Kidney (tissue), 14 donors: ENCODE data around the gene CHMP4A. TPM values are rescaled to one million over a fixed set of nuclear protein-coding genes. Genes with fewer than 3 reads are reported as not detected.

Source experiments
- DNase-seq, 5 donors: peaks; one replicate each; pipeline ENCODE4 v3.0.0-alpha.2; 2013 to 2020
- FAIRE-seq: peaks from 2 replicates; lab custom pipeline; 2012; peaks lifted over from hg19 to GRCh38; lab: Jason Lieb, UNC
- H3K27ac ChIP-seq, 2 donors: one replicate each; pipeline ENCODE4 v1.7.0; 2013; ENCODE audit warnings: low read depth in 2 of 2, low read length in 2 of 2, inconsistent platforms in 1 of 2
- H3K27me3 ChIP-seq: one replicate; pipeline ENCODE4 v1.7.1; 2013; ENCODE audit warnings: low read length, inconsistent platforms; ENCODE audit not compliant: control insufficient read depth, insufficient read depth
- H3K36me3 ChIP-seq, 3 donors: one replicate each; pipeline versions ENCODE4 v1.7.0 to v1.7.1; 2013; ENCODE audit warnings: low read length in 3 of 3, control low read depth in 1 of 3, inconsistent platforms in 1 of 3; ENCODE audit not compliant: insufficient read depth in 3 of 3, control insufficient read depth in 2 of 3
- H3K4me1 ChIP-seq, 3 donors: one replicate each; pipeline versions ENCODE4 v1.7.0 to v1.7.1; 2013; ENCODE audit warnings: low read length in 3 of 3, inconsistent platforms in 1 of 3, low read depth in 1 of 3; ENCODE audit not compliant: control insufficient read depth in 2 of 3, insufficient read depth in 2 of 3
- H3K4me3 ChIP-seq, 3 donors: one replicate each; pipeline versions ENCODE4 v1.7.0 to v1.8.1; 2013; ENCODE audit warnings: low read length in 3 of 3, control low read depth in 1 of 3, inconsistent platforms in 1 of 3
- H3K9ac ChIP-seq, 3 donors: one replicate each; pipeline versions ENCODE4 v1.7.0 to v1.7.1; 2013; ENCODE audit warnings: low read length in 3 of 3, control low read depth in 1 of 3, inconsistent platforms in 1 of 3
- H3K9me3 ChIP-seq, 3 donors: one replicate each; pipeline versions ENCODE4 v1.7.0 to v1.7.1; 2013; ENCODE audit warnings: low read length in 3 of 3, control low read depth in 1 of 3, inconsistent platforms in 1 of 3; ENCODE audit not compliant: control insufficient read depth in 2 of 3, insufficient read depth in 1 of 3
- CTCF ChIP-seq: IDR thresholded peaks from 3 replicates; pipeline ENCODE4 v1.5.1; 2012; ENCODE audit warnings: mild to moderate bottlenecking, moderate library complexity, borderline replicate concordance; ENCODE audit not compliant: insufficient read depth; ENCODE audit errors: extremely low read depth
- intact Hi-C: fragments of 100-400 bp; cut with DNase I; formaldehyde crosslinking; loops from one replicate; pipeline ENCODE4 v1.11.1; 2022
- polyA plus RNA-seq: library from polyadenylated mRNA; stranded (reverse); fragments of 350-450 nt; fragmentation: Illumina TruSeq; extraction: RNeasy Lipid Tissue Mini Kit (QIAGEN cat#74804); gene quantifications from one replicate; pipeline ENCODE4 v1.2.3, GENCODE V29; 2014; ENCODE audit warnings: low read depth, low replicate concordance; ENCODE audit not compliant: insufficient read depth
- total RNA-seq: library from RNA; stranded (reverse); fragmentation: NEBNext Ultra II Directional; extraction: Animal tissue kit (Norgen Biotek cat#: 25700); gene quantifications from one replicate; pipeline ENCODE4 v1.2.1, GENCODE V29; 2021
- donor health status: control.
- donor health status: control.
- donor health status: control.
- donor health status: control.
- donor health status: control.
- donor health status: DM: yes; HTN: yes; CAD: no.
- donor health status: Normal renal cell carcinoma (clear cell type).

CHMP4A gene
- total and polyA plus RNA-seq, 2 donors from 2014 or later, result 65.1 to 72.2 TPM

DNA sequence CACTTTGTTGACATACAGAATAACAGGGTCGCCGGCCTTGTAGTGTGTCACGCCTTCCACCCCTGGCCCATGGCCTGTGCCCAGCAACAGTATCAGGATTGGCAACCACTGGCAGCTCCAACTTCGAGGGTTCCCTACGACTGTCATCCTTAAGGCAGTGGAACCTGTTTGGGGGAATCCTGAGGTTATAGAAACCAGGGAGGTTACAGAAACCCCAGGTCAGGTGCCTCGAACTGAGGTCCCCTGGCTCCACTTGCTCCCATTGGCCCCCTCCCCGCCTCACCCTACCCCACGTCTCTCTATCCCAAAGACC is 18.5 kb downstream of the CHMP4A start:
- no peak for TF ChIP-seq CTCF
- peaks cover 0 to 21% (median 10%) of the 10 kb centered on the region in 3 donors for H3K36me3 ChIP-seq
- H3K9me3 ChIP-seq, result no peaks in the 10 kb centered on the region
- peak overlapping the region; percentile 94 to 99 for H3K27ac ChIP-seq
- peaks cover 0 to 13% (median 11%) of the 10 kb centered on the region in 3 donors for H3K4me1 ChIP-seq
- peak overlapping the region; percentile 17 to 98 (median 95) for H3K9ac ChIP-seq
- intact Hi-C loops, result no loop called here
- H3K27me3 ChIP-seq, result no peaks in the 10 kb centered on the region
- peak overlapping the region; percentile 74 to 88 (median 78) for H3K4me3 ChIP-seq
- FAIRE-seq, result no peak
- DNase-seq, result no peak

GRCh38 chr14:24194186-24194872 is 19.0 kb downstream of the CHMP4A start:
- FAIRE-seq (no peak), DNase-seq (no peak)
- H3K36me3 ChIP-seq, result peaks cover 0 to 21% (median 10%) of the 10 kb centered on the region in 3 donors
- no peaks in the 10 kb centered on the region for H3K9me3 ChIP-seq
- peak overlapping the region in 1 of 2 donors; percentile 99 for H3K27ac ChIP-seq
- no peaks in the 10 kb centered on the region for H3K27me3 ChIP-seq
- TF ChIP-seq CTCF, result no peak
- H3K9ac ChIP-seq, result peak overlapping the region in 2 of 3 donors; percentile 17 to 95
- H3K4me1 ChIP-seq, result peaks cover 0 to 13% (median 11%) of the 10 kb centered on the region in 3 donors
- H3K4me3 ChIP-seq, result peak overlapping the region; percentile 74 to 88 (median 78)
- intact Hi-C loops, result no loop called here

GRCh38 chr14:24192933-24193332 is 20.4 kb downstream of the CHMP4A start:
- no peak for DNase-seq
- no peak for TF ChIP-seq CTCF
- H3K4me3 ChIP-seq, result no peak overlapping the region
- FAIRE-seq, result no peak
- peaks cover 0 to 14% (median 7%) of the 10 kb centered on the region in 3 donors for H3K4me1 ChIP-seq
- intact Hi-C loops, result no loop called here
- H3K9me3 ChIP-seq, result no peaks in the 10 kb centered on the region
- H3K9ac ChIP-seq, result no peak overlapping the region
- no peaks in the 10 kb centered on the region for H3K27me3 ChIP-seq
- no peak overlapping the region for H3K27ac ChIP-seq
- peaks cover 0 to 21% (median 10%) of the 10 kb centered on the region in 3 donors for H3K36me3 ChIP-seq
